Kidney epithelial cell (primary cell): ENCODE results near the gene ASRGL1. TPM values are rescaled to one million over a fixed set of nuclear protein-coding genes. Genes with fewer than 3 reads are reported as not detected.

Source experiments
- DNase-seq: peaks from one replicate; pipeline ENCODE4 v3.0.0-alpha.2; 2010; ENCODE audit warnings: low read depth
- H3K27me3 ChIP-seq: 2 replicates; pipeline ENCODE4 v1.6.0; 2011; ENCODE audit warnings: low read length; ENCODE audit not compliant: control insufficient read depth, insufficient read depth
- H3K36me3 ChIP-seq: 2 replicates; pipeline ENCODE4 v1.5.1; 2011; ENCODE audit warnings: low read length; ENCODE audit not compliant: control insufficient read depth, insufficient read depth
- H3K4me3 ChIP-seq: 2 replicates; pipeline ENCODE4 v1.5.1; 2011; ENCODE audit warnings: low read depth, mild to moderate bottlenecking, control low read depth, low read length
- CTCF ChIP-seq: IDR thresholded peaks from 2 replicates; pipeline ENCODE4 v1.5.1; 2011; ENCODE audit warnings: mild to moderate bottlenecking, moderate library complexity, low read length, control low read depth, inconsistent platforms; ENCODE audit not compliant: insufficient read depth, poor library complexity, severe bottlenecking
- total RNA-seq: library from RNA; depleted of rRNA; stranded (reverse); fragments of >200 nt; gene quantifications from 2 replicates; pipeline ENCODE4 v1.2.3, GENCODE V29; 2015

Gene ASRGL1
- total RNA-seq, 1 donor from 2014 or later = 20.3 TPM

DNA sequence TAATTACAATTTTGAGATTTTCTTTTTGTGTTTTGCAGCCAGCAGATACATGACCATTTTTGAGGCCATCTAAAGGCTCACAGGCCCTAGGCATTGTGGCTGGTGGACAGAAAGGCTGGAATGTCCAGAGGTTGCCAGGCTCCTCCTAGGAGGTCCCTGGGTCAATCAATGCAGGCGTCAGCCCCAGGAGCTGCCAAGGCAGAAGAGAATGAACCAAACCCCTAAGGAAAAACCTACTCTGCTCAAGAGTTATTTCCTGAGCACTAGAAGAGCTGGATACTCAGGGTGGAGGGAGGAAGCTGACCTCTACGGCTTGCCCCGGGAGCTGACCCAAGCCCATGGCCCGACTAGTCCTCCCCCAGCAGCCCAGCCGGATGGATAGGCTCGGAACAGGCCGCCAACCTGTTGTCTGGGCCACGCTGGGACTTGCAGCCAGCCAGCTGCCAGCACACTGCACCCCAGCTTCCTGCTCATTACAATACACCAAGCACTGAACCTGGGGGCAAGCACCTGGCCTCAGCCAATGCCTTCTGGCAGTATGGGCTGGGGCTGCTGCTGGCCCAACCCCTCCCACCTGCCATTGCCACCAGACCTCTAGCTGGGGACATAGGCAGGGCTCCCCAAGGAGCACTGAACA lies 75.9 kb downstream of the ASRGL1 start:
- DNase-seq = no peak
- Histone ChIP-seq H3K27me3 (peaks cover 2% of the 10 kb centered on the region), H3K36me3 (no peaks in the 10 kb centered on the region), H3K4me3 (no peak overlapping the region)
- no peak for TF ChIP-seq CTCF

DNA sequence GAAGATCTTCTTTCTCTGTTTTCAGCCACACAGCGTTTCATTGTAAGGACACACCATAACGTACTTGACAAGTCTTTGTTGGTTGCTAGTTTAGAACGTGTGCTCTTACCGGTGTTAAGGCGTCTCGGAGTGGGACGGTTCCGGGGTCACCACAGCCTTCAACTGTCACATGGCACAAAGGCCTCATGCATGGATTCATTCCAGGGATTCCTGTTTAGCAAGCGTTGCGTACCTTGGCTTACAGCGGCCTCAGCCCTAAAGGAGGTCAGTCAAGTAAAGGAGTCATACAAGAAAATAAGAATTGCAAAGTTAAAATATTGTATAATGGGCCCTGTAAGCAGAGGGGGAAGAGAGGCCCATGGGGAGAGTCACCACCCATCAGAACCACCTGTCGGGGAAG lies 79.3 kb downstream of the ASRGL1 start:
- Histone ChIP-seq H3K4me3 (no peak overlapping the region), H3K36me3 (no peaks in the 10 kb centered on the region), H3K27me3 (peaks cover 2% of the 10 kb centered on the region)
- TF ChIP-seq CTCF = no peak
- no peak for DNase-seq

DNA sequence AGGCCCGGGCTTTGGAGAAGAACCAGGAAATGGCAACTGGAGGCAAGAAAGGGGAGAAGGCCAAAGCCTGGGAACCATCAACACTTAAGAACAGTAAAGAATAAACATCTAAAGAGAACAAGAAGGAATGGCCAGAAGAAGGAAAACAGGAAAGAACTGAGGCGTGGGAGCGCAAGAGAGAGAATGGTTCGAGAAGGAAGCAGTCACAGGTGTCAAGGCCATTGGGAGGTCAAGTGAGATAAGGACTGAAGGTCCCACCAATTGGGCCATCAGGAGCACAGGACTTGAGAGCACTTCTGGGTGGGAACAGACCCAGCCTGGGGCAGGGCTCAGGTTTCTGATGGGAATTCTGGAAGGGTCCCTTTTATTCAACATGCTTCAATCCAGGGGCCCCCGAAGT lies 80.9 kb downstream of the ASRGL1 start:
- peaks cover 2% of the 10 kb centered on the region for H3K27me3 ChIP-seq
- H3K4me3 ChIP-seq = no peak overlapping the region
- DNase-seq = no peak
- H3K36me3 ChIP-seq = no peaks in the 10 kb centered on the region
- TF ChIP-seq CTCF = no peak

DNA sequence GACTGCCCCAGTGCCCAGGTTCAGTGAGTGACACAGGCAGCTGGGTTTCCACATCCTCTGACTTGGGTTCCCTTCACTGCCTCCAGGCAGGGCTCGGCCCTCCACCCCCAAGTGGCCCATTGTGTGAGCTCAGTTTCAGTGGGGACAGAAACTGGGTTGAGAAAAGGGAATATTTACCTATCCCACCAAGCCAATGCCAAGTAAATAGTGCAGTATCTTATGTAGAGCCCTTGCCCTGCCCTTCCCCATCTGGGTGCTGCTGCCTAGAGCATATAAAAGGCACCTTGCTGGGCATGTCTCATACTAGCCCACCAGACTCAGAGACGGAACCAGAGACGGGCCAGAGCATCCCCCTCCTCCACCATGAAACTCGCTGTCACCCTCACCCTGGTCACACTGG lies 81.5 kb downstream of the ASRGL1 start, which contains the start of gene SCGB1A1:
TSS of gene SCGB1A1 (plus strand) at position 301 of the 400 bp plus-strand sequence. CDS start at position 364, 63 bp downstream.
- H3K27me3 ChIP-seq = no peaks in the 10 kb centered on the region
- H3K36me3 ChIP-seq = no peaks in the 10 kb centered on the region
- TF ChIP-seq CTCF = no peak
- no peak within 1 kb of the TSS for H3K4me3 ChIP-seq
- no peak for DNase-seq

GRCh38 chr11:62419314-62419929 lies 82.2 kb downstream of the ASRGL1 start:
- Histone ChIP-seq H3K4me3 (no peak overlapping the region), H3K27me3 (no peaks in the 10 kb centered on the region), H3K36me3 (no peaks in the 10 kb centered on the region)
- TF ChIP-seq CTCF = no peak
- no peak for DNase-seq

GRCh38 chr11:62419943-62420342 lies 82.7 kb downstream of the ASRGL1 start:
- H3K27me3 ChIP-seq = no peaks in the 10 kb centered on the region
- H3K4me3 ChIP-seq = no peak overlapping the region
- DNase-seq = no peak
- H3K36me3 ChIP-seq = no peaks in the 10 kb centered on the region
- no peak for TF ChIP-seq CTCF
